ENCODE measurements around the gene ATP2B3. TPM values are rescaled to one million over a fixed set of nuclear protein-coding genes. Genes with fewer than 3 reads are reported as not detected.
A peak's percentile ranks its signal among the peaks of the same experiment; 100 is the strongest.

ATP2B3 gene
- total and polyA plus RNA-seq, 9 of the 15 experiments (the other 6 are each of a cell fraction or from before 2014, with no cell fraction given), result 0.04 TPM; not detected in 8

- TF ChIP-seq, protein P1, sequence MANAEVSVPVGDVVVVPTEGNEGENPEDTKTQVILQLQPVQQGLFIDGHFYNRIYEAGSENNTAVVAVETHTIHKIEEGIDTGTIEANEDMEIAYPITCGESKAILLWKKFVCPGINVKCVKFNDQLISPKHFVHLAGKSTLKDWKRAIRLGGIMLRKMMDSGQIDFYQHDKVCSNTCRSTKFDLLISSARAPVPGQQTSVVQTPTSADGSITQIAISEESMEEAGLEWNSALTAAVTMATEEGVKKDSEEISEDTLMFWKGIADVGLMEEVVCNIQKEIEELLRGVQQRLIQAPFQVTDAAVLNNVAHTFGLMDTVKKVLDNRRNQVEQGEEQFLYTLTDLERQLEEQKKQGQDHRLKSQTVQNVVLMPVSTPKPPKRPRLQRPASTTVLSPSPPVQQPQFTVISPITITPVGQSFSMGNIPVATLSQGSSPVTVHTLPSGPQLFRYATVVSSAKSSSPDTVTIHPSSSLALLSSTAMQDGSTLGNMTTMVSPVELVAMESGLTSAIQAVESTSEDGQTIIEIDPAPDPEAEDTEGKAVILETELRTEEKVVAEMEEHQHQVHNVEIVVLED (CRISPR knock-in tag; IDR thresholded peaks at IDR 0.05), result peak; percentile 42; the same call in 1 of the 2 replicates
- TF ChIP-seq PHF8 (IDR thresholded peaks at IDR 0.05; ENCODE audit: borderline replicate concordance, low read length) (peak; percentile 44; the same call in 1 of the 2 replicates), BHLHE40 (IDR thresholded peaks at IDR 0.05; ENCODE audit: low read length) (0 out of 2 replicates have a peak, but pooled peaks have one; percentile 9), TEAD1 (CRISPR knock-in tag; IDR thresholded peaks at IDR 0.05) (peak in 1 of 2 experiments; percentile 94; a peak in 2 of 4 replicates), OTX1 (CRISPR knock-in tag; IDR thresholded peaks at IDR 0.05) (no peak), E2F3 (CRISPR knock-in tag; IDR thresholded peaks at IDR 0.05) (0 out of 2 replicates have a peak, but pooled peaks have one; percentile 47), ZNF133 (CRISPR knock-in tag; IDR thresholded peaks at IDR 0.05) (no peak), SIN3A (IDR thresholded peaks at IDR 0.05; ENCODE audit: borderline replicate concordance in 2 of 2, control insufficient read depth in 1 of 2, low read depth in 2 of 2, low read length in 2 of 2) (peak in 1 of 2 experiments; percentile 8; a peak in 1 of 4 replicates)
Observed at GRCh38 chrX:153599192-153600031, 82.0 kb downstream of the ATP2B3 start (continued).

Data from K562 (cell line).